HCT116 (cell line): ENCODE data around the gene CSHL1. TPM values are rescaled to one million over a fixed set of nuclear protein-coding genes. Genes with fewer than 3 reads are reported as not detected.
"Not testable (repeated sequence)": the region's sequence is repeated elsewhere in the genome, so short reads cannot be mapped to it uniquely, and the experiment has no call there.

Experiments
- ATAC-seq: fragments of 200-7000 bp; cut with Tn5 transposase; 2 replicates; pipeline ENCODE4 v1.9.1; 2020; ENCODE audit warnings: mild to moderate bottlenecking, moderate library complexity
- BruUV-seq: library from RNA; stranded (reverse); fragments of 400-500 nt; replicated peaks from 2 replicates; lab custom pipeline; 2021; lab: Mats Ljungman, UMichigan
- CTCF ChIA-PET: fragments of 300-600 bp; sonication (Branson Sonifier 250); formaldehyde crosslinking; loops from one replicate; lab custom pipeline; 2021; ENCODE audit warnings: antibody characterized with exemption; lab: Charles Lee
- POLR2A ChIA-PET: fragments of 300-600, 350-600 bp; sonication (Branson Sonifier 250); formaldehyde crosslinking; loops from one replicate; lab custom pipeline; 2021; ENCODE audit warnings: antibody characterized with exemption; lab: Charles Lee
- RAD21 ChIA-PET, 2 experiments: fragments of 300-600 bp; sonication (Branson Sonifier 250); formaldehyde crosslinking; loops; one replicate each; lab custom pipeline; 2023; ENCODE audit warnings: low total read pairs in 2 of 2; ENCODE audit not compliant: uncharacterized antibody in 2 of 2, unreplicated experiment in 2 of 2, low non-redundant PET in 1 of 2; lab: Charles Lee
- DNase-seq: peaks from one replicate; pipeline ENCODE4 v3.0.0-alpha.2; 2010; ENCODE audit warnings: low read depth, low spot score
- H2AFZ ChIP-seq: fragments of 200-600 bp; shearing (Covaris generic), sonication (generic); 2 replicates; pipeline ENCODE4 v1.6.1; 2017; ENCODE audit warnings: low read depth, mixed run types, mixed read lengths, antibody characterized with exemption, low read length; ENCODE audit not compliant: poor library complexity, severe bottlenecking
- H3K27ac ChIP-seq: 2 replicates; pipeline ENCODE4 v1.5.1; 2012; ENCODE audit warnings: low read depth, low read length
- H3K27me3 ChIP-seq: fragments of 200-600 bp; sonication (generic); 2 replicates; pipeline ENCODE4 v1.6.1; 2016; ENCODE audit warnings: mixed run types, low read length, mixed read lengths; ENCODE audit not compliant: insufficient read depth
- H3K36me3 ChIP-seq, 2 experiments: fragments of 200-500 bp in 1 of 2; fragments of 200-600 bp in 1 of 2; sonication (Bioruptor generic) in 1 of 2; sonication (generic) in 1 of 2; 2 replicates each; pipeline versions ENCODE4 v1.5.1 to v1.6.1; 2014 to 2016; ENCODE audit warnings: low read length in 2 of 2, inconsistent platforms in 1 of 2, mixed read lengths in 1 of 2, mixed run types in 1 of 2; ENCODE audit not compliant: insufficient read depth in 2 of 2, control insufficient read depth in 1 of 2
- H3K4me1 ChIP-seq, 2 experiments: fragments of 200-600 bp in 1 of 2; sonication (generic) in 1 of 2; 2 replicates each; pipeline versions ENCODE4 v1.5.1 to v1.6.1; 2012 to 2017; ENCODE audit warnings: low read length in 2 of 2, inconsistent platforms in 1 of 2, mild to moderate bottlenecking in 1 of 2, mixed read lengths in 1 of 2, mixed run types in 1 of 2, moderate library complexity in 1 of 2; ENCODE audit not compliant: insufficient read depth in 2 of 2, control insufficient read depth in 1 of 2
- H3K4me2 ChIP-seq: fragments of 200-600 bp; sonication (generic); 2 replicates; pipeline ENCODE4 v1.6.1; 2017; ENCODE audit warnings: mixed run types, low read length, mixed read lengths
- H3K4me3 ChIP-seq, 2 experiments: fragments of 200-600 bp in 1 of 2; sonication (generic) in 1 of 2; replicated peaks in 1 of 2; 2 replicates each; pipeline ENCODE4 v1.5.1; 2011 to 2016; ENCODE audit warnings: low read length in 2 of 2, control low read depth in 1 of 2, low read depth in 1 of 2, mild to moderate bottlenecking in 1 of 2, mixed read lengths in 1 of 2, mixed run types in 1 of 2
- H3K79me2 ChIP-seq: fragments of 200-600 bp; sonication (generic); 2 replicates; pipeline ENCODE4 v1.6.1; 2017; ENCODE audit warnings: mild to moderate bottlenecking, mixed run types, low read length, moderate library complexity, mixed read lengths; ENCODE audit not compliant: insufficient read depth
- H3K9ac ChIP-seq: fragments of 200-600 bp; sonication (generic); 2 replicates; pipeline ENCODE4 v1.6.1; 2016; ENCODE audit warnings: low read length, mixed read lengths
- H3K9me2 ChIP-seq: fragments of 200-600 bp; sonication (generic), shearing (Covaris generic); 2 replicates; pipeline ENCODE4 v1.6.1; 2017; ENCODE audit warnings: mixed run types, mild to moderate bottlenecking, moderate library complexity; ENCODE audit not compliant: insufficient read depth
- H3K9me3 ChIP-seq, 2 experiments: fragments of 200-500 bp in 1 of 2; fragments of 200-600 bp in 1 of 2; sonication (Bioruptor generic) in 1 of 2; sonication (generic) in 1 of 2; 2 replicates each; pipeline ENCODE4 v1.6.1; 2014 to 2017; ENCODE audit warnings: low read length in 2 of 2, mixed read lengths in 2 of 2, inconsistent platforms in 1 of 2, low read depth in 1 of 2, mild to moderate bottlenecking in 1 of 2, mixed run types in 1 of 2, moderate library complexity in 1 of 2; ENCODE audit not compliant: control insufficient read depth in 1 of 2, insufficient read depth in 1 of 2
- H4K20me1 ChIP-seq: fragments of 200-600 bp; sonication (generic), shearing (Covaris generic); 2 replicates; pipeline ENCODE4 v1.6.1; 2017; ENCODE audit warnings: mixed run types, mild to moderate bottlenecking, moderate library complexity; ENCODE audit not compliant: insufficient read depth
- ATF3 ChIP-seq: IDR thresholded peaks from 2 replicates; pipeline ENCODE4 v1.6.1; 2012
- CEBPB ChIP-seq: IDR thresholded peaks from 2 replicates; pipeline ENCODE4 v1.6.1; 2012; ENCODE audit warnings: low read depth
- CTCF ChIP-seq, 3 experiments: fragments of 200-600 bp in 1 of 3; sonication (generic) in 1 of 3; IDR thresholded peaks in 2 of 3; conservative IDR thresholded peaks in 1 of 3; 2 replicates each; pipeline ENCODE4 v1.5.1; 2012 to 2017; ENCODE audit warnings: low read depth in 2 of 3, low read length in 2 of 3, antibody characterized with exemption in 1 of 3, borderline replicate concordance in 1 of 3, control low read depth in 1 of 3, mild to moderate bottlenecking in 1 of 3, mixed read lengths in 1 of 3, mixed run types in 1 of 3, moderate library complexity in 1 of 3; ENCODE audit not compliant: insufficient read depth in 1 of 3
- EGR1 ChIP-seq: IDR thresholded peaks from 2 replicates; pipeline ENCODE4 v1.6.1; 2012; ENCODE audit warnings: low read depth
- ELF1 ChIP-seq: IDR thresholded peaks from 2 replicates; pipeline ENCODE4 v1.6.1; 2012; ENCODE audit warnings: low read depth, borderline replicate concordance
- EZH2 ChIP-seq: fragments of 200-600 bp; sonication (generic); IDR thresholded peaks from 2 replicates; pipeline ENCODE4 v1.6.1; 2017; ENCODE audit warnings: antibody characterized with exemption, mixed run types
- EZH2phosphoT487 ChIP-seq: fragments of 200-600 bp; IDR thresholded peaks from 2 replicates; pipeline ENCODE4 v1.6.1; 2018; ENCODE audit warnings: antibody characterized with exemption, borderline replicate concordance
- JUND ChIP-seq: IDR thresholded peaks from 2 replicates; pipeline ENCODE4 v1.6.1; 2012
- POLR2A ChIP-seq: IDR thresholded peaks from 2 replicates; pipeline ENCODE4 v1.7.0; 2011; ENCODE audit warnings: borderline replicate concordance; ENCODE audit not compliant: insufficient read depth, insufficient read length; ENCODE audit errors: extremely low read depth
- POLR2AphosphoS5 ChIP-seq: IDR thresholded peaks from 2 replicates; pipeline ENCODE4 v1.6.1; 2011; ENCODE audit warnings: mild to moderate bottlenecking, low read depth, low read length, moderate library complexity
- RAD21 ChIP-seq: IDR thresholded peaks from 2 replicates; pipeline ENCODE4 v1.6.1; 2012; ENCODE audit warnings: low read depth, mild to moderate bottlenecking
- REST ChIP-seq: IDR thresholded peaks from 2 replicates; pipeline ENCODE4 v1.6.1; 2012; ENCODE audit warnings: low read depth
- SRF ChIP-seq: IDR thresholded peaks from 2 replicates; pipeline ENCODE4 v1.6.1; 2012; ENCODE audit warnings: low read depth
- YY1 ChIP-seq: IDR thresholded peaks from 2 replicates; pipeline ENCODE4 v1.6.1; 2011; ENCODE audit warnings: low read length, low read depth, moderate library complexity, mild to moderate bottlenecking; ENCODE audit not compliant: insufficient replicate concordance; ENCODE audit errors: extremely low read depth
- ZFX ChIP-seq: fragments of 450-650 bp; IDR thresholded peaks from 2 replicates; pipeline ENCODE4 v1.6.1; 2017
- ZNF274 ChIP-seq: fragments of 200-500 bp; sonication (Bioruptor generic); IDR thresholded peaks from 2 replicates; pipeline ENCODE4 v1.6.1; 2014; ENCODE audit warnings: mild to moderate bottlenecking, low read depth, low read length, inconsistent platforms
- intact Hi-C: fragments of 100-400 bp; cut with micrococcal nuclease; formaldehyde crosslinking; loops from 2 replicates; pipeline ENCODE4 v1.10.0; 2022
- total RNA-seq: library from RNA; stranded (reverse); gene quantifications from one replicate; pipeline ENCODE4 v1.2.1, GENCODE V29; 2021; ENCODE audit not compliant: unreplicated experiment

CSHL1 gene
- total RNA-seq, 1 experiment from 2014 or later: not detected

GRCh38 chr17:63917206-63917605 is 6.1 kb upstream of the CSHL1 start:
- H3K27me3 ChIP-seq: not testable (repeated sequence)

GRCh38 chr17:63916566-63917185 is 5.6 kb upstream of the CSHL1 start:
- H4K20me1 ChIP-seq: no peaks in the 10 kb centered on the region
- ChIA-PET CTCF (interaction anchor here (1.0 to 1.5 kb wide), 4 partner anchors 30 to 217 kb away, joined by 3 to 8 read pairs (median 4); no protein-coding TSS in a partner anchor), RAD21 (no interaction called here), POLR2A (no interaction called here)
- no peak overlapping the region for H3K4me3 ChIP-seq
- intact Hi-C loops: no loop called here
- H3K9ac ChIP-seq: no peak overlapping the region
- H3K79me2 ChIP-seq: no peaks in the 10 kb centered on the region
- no peaks in the 10 kb centered on the region for H3K27me3 ChIP-seq
- no TSS peak for BruUV-seq
- no peak for DNase-seq
- no peak for ATAC-seq
- no peaks in the 10 kb centered on the region for H3K9me2 ChIP-seq
- no peaks in the 10 kb centered on the region for H3K9me3 ChIP-seq
- H3K4me1 ChIP-seq: no peaks in the 10 kb centered on the region
- H3K4me2 ChIP-seq: no peak overlapping the region
- H2AFZ ChIP-seq: no peak overlapping the region
- H3K36me3 ChIP-seq: no peaks in the 10 kb centered on the region
- H3K27ac ChIP-seq: no peak overlapping the region
- no peak for TF ChIP-seq YY1
- TF ChIP-seq CTCF (IDR thresholded peaks at IDR 0.05 in 2 of 3, conservative IDR thresholded peaks at IDR 0.05 in 1 of 3; ENCODE audit: borderline replicate concordance in 1 of 3, insufficient read depth in 1 of 3, low read depth in 2 of 3, low read length in 2 of 3): no peak
- no peak for TF ChIP-seq ELF1
- no peak for TF ChIP-seq CEBPB
- TF ChIP-seq JUND: no peak
- no peak for TF ChIP-seq POLR2A
- TF ChIP-seq ATF3: no peak
- no peak for TF ChIP-seq EGR1
- TF ChIP-seq REST: no peak
- no peak for TF ChIP-seq SRF
- TF ChIP-seq RAD21: no peak
- no peak for TF ChIP-seq EZH2phosphoT487
- no peak for TF ChIP-seq EZH2
- TF ChIP-seq ZNF274: no peak
- TF ChIP-seq POLR2AphosphoS5: no peak
- TF ChIP-seq ZFX: no peak

More at GRCh38 chr17:63917206-63917605, 6.1 kb upstream of the CSHL1 start:
- intact Hi-C loops, H4K20me1 ChIP-seq, H2AFZ ChIP-seq, POLR2A ChIA-PET, RAD21 ChIA-PET, BruUV-seq, H3K27ac ChIP-seq, ATAC-seq, H3K36me3 ChIP-seq, H3K4me1 ChIP-seq, H3K4me2 ChIP-seq, H3K9me3 ChIP-seq, H3K9me2 ChIP-seq, H3K79me2 ChIP-seq, H3K4me3 ChIP-seq, H3K9ac ChIP-seq, DNase-seq: not testable (repeated sequence)
- CTCF ChIA-PET: interaction anchor here (1.5 to 3.7 kb wide), 3 partner anchors 29 to 216 kb away, joined by 8 to 90 read pairs (median 77); no protein-coding TSS in a partner anchor
